ENCODE results near the gene SLF2. TPM values are rescaled to one million over a fixed set of nuclear protein-coding genes. Genes with fewer than 3 reads are reported as not detected.

SLF2 gene
- total RNA-seq, 1 experiment from 2014 or later: 14.3 TPM

DNA sequence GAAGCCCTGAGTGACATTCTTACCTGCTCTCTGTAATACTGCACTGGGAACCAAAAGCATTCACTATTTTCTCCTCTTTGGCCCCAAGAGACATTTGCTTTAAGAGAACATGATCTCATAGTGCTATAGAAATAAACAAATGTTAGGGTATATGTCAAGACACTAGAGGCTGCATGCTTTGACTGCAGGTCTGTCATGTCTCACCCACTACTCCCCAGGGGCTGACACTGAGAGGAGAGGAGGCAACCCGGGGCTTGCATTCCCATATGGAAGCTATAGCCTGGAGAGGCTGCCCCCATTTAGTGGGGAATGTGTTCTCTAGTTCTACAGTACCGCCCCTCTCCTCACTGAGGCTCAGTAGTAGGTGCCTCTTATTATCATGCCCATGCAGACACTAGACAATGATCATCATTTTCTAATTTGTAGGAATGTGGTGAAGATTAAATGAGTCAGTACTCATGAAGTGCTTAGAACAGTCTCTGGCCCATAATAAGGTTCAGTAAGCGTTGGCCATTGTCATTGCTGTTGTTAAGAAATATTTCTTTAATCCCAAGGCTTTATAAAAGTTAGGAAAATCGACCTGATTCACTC, 4.9 kb upstream of the SLF2 start (continued):
- no peak for TF ChIP-seq KAT7 (CRISPR knock-in tag; IDR thresholded peaks at IDR 0.05; ENCODE audit: borderline replicate concordance)
- TF ChIP-seq, protein P1, sequence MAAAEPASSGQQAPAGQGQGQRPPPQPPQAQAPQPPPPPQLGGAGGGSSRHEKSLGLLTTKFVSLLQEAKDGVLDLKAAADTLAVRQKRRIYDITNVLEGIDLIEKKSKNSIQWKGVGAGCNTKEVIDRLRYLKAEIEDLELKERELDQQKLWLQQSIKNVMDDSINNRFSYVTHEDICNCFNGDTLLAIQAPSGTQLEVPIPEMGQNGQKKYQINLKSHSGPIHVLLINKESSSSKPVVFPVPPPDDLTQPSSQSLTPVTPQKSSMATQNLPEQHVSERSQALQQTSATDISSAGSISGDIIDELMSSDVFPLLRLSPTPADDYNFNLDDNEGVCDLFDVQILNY (CRISPR knock-in tag; IDR thresholded peaks at IDR 0.05): no peak
- TF ChIP-seq, protein P2, sequence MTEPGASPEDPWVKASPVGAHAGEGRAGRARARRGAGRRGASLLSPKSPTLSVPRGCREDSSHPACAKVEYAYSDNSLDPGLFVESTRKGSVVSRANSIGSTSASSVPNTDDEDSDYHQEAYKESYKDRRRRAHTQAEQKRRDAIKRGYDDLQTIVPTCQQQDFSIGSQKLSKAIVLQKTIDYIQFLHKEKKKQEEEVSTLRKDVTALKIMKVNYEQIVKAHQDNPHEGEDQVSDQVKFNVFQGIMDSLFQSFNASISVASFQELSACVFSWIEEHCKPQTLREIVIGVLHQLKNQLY (CRISPR knock-in tag; IDR thresholded peaks at IDR 0.05): no peak
- TF ChIP-seq NR2C2 (CRISPR knock-in tag; IDR thresholded peaks at IDR 0.05): no peak
- TF ChIP-seq FOXP1 (CRISPR knock-in tag; IDR thresholded peaks at IDR 0.05; ENCODE audit: borderline replicate concordance): no peak
- TF ChIP-seq SMAD4 (CRISPR knock-in tag; IDR thresholded peaks at IDR 0.05): no peak
- no peak for TF ChIP-seq CBFB (CRISPR knock-in tag; IDR thresholded peaks at IDR 0.05; ENCODE audit: low read depth)
- no peak for TF ChIP-seq ESRRA (CRISPR knock-in tag; IDR thresholded peaks at IDR 0.05; ENCODE audit: borderline replicate concordance)
- TF ChIP-seq RORB (CRISPR knock-in tag; IDR thresholded peaks at IDR 0.05): no peak
- no peak for TF ChIP-seq FOXK1 (CRISPR knock-in tag; IDR thresholded peaks at IDR 0.05)
- TF ChIP-seq ZNF317 (CRISPR knock-in tag; IDR thresholded peaks at IDR 0.05; ENCODE audit: borderline replicate concordance, low read depth): no peak
- TF ChIP-seq, protein P3, sequence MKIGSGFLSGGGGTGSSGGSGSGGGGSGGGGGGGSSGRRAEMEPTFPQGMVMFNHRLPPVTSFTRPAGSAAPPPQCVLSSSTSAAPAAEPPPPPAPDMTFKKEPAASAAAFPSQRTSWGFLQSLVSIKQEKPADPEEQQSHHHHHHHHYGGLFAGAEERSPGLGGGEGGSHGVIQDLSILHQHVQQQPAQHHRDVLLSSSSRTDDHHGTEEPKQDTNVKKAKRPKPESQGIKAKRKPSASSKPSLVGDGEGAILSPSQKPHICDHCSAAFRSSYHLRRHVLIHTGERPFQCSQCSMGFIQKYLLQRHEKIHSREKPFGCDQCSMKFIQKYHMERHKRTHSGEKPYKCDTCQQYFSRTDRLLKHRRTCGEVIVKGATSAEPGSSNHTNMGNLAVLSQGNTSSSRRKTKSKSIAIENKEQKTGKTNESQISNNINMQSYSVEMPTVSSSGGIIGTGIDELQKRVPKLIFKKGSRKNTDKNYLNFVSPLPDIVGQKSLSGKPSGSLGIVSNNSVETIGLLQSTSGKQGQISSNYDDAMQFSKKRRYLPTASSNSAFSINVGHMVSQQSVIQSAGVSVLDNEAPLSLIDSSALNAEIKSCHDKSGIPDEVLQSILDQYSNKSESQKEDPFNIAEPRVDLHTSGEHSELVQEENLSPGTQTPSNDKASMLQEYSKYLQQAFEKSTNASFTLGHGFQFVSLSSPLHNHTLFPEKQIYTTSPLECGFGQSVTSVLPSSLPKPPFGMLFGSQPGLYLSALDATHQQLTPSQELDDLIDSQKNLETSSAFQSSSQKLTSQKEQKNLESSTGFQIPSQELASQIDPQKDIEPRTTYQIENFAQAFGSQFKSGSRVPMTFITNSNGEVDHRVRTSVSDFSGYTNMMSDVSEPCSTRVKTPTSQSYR (CRISPR knock-in tag; IDR thresholded peaks at IDR 0.05): no peak
- TF ChIP-seq OVOL2 (CRISPR knock-in tag; IDR thresholded peaks at IDR 0.05; ENCODE audit: borderline replicate concordance): no peak

DNA sequence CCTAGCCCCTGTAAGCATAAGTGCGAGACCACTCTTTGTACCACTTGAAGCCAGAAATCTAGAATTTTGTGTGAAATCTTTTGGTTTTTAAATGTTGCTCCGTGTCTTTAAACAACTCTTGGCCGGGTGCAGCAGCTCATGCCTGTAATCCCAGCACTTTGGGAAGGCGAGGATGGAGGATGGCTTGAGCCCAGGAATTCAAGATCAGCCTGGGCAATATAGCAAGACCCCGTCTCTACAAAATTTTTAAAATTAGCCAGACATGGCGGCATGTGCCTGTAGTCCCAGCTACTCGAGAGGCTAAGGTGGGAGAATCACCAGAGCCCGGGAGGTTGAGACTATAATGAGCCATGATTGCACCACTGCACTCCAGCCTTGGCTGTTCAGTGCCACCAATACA, 4.4 kb upstream of the SLF2 start:
- DNase-seq (ENCODE audit: low spot score) (no peak), ATAC-seq (no peak)
- Mint-ChIP-seq H3K27ac (no peak overlapping the region), H3K9me3 (no peaks in the 10 kb centered on the region), H3K4me3 (no peak overlapping the region), H3K36me3 (no peaks in the 10 kb centered on the region), H3K27me3 (ENCODE audit: low read depth) (no peaks in the 10 kb centered on the region; the same call in 1 of the 2 replicates), H3K4me1 (peaks cover 22% of the 10 kb centered on the region)
- POLR2A ChIA-PET: no interaction called here
- CTCF ChIA-PET: interaction anchor here (0.6 kb wide), 1 partner anchor 11 kb away, joined by 3 read pairs; no protein-coding TSS in a partner anchor
- no peak for TF ChIP-seq KAT7 (CRISPR knock-in tag; IDR thresholded peaks at IDR 0.05; ENCODE audit: borderline replicate concordance)
- peak; percentile 56; the same call in 1 of the 2 replicates for TF ChIP-seq ZNF121 (CRISPR knock-in tag; IDR thresholded peaks at IDR 0.05)
- no peak for TF ChIP-seq JUN (CRISPR knock-in tag; IDR thresholded peaks at IDR 0.05)

DNA sequence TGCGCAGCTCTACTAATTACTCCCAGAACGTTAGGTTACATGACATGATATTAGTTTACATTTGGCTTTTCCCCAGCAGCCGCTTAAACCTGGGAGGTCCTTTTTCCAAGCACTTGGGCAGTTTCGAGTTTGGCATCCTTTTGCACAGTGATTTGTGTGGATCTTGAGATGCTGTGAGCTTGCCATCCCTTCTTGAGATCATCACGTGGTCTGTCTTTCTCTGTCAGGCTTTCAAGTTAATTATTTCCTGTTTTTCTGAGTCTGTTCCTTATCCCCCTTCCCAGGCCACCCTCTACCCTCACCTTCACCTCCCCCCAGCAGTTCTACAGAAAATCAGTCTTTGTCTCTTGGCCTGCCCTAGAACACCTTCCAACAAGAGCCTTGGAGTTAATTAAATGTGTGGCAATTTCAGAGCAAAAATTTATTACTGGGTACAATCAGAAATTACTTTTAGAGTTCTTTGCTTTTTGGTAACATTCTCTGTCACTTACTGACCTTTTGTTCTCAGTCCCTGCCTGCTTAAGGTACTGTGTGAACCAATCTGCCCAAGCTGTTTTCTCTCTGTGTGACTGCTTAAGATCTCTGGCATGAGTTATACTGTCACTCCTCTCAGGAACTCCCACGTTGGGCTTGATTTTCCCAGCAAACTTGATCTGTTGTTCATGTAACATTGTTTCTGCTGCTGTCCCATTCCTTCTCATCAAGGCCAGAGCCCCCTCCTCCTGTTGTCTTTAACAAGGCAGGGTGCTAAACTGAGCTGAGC, 3.1 kb upstream of the SLF2 start:
- ChIA-PET CTCF (interaction anchor here (0.5 to 1.7 kb wide), 8 partner anchors 13 to 391 kb away, joined by 3 to 6 read pairs (median 3); no protein-coding TSS in a partner anchor), POLR2A (no interaction called here)
- no peak for DNase-seq (ENCODE audit: low spot score)
- Mint-ChIP-seq H3K4me1 (peaks cover 32% of the 10 kb centered on the region), H3K36me3 (no peaks in the 10 kb centered on the region), H3K27me3 (ENCODE audit: low read depth) (no peaks in the 10 kb centered on the region; the same call in 1 of the 2 replicates), H3K4me3 (no peak overlapping the region), H3K27ac (no peak overlapping the region), H3K9me3 (no peaks in the 10 kb centered on the region)
- no peak for TF ChIP-seq OVOL2 (CRISPR knock-in tag; IDR thresholded peaks at IDR 0.05; ENCODE audit: borderline replicate concordance)
- TF ChIP-seq, protein P4, sequence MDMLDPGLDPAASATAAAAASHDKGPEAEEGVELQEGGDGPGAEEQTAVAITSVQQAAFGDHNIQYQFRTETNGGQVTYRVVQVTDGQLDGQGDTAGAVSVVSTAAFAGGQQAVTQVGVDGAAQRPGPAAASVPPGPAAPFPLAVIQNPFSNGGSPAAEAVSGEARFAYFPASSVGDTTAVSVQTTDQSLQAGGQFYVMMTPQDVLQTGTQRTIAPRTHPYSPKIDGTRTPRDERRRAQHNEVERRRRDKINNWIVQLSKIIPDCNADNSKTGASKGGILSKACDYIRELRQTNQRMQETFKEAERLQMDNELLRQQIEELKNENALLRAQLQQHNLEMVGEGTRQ (CRISPR knock-in tag; IDR thresholded peaks at IDR 0.05): peak; percentile 53
- no peak for ATAC-seq

Data from WTC11 (cell line).